Loucy (cell line): ENCODE data around the gene MEIS1.

Source experiments
- EZH2phosphoT487 ChIP-seq: fragments of 200-600 bp; IDR thresholded peaks from 2 replicates; pipeline ENCODE4 v1.6.1; 2018; ENCODE audit warnings: antibody characterized with exemption, mild to moderate bottlenecking, moderate library complexity, borderline replicate concordance
- TF ChIP-seq, protein P1 (sequence below): fragments of 200-600 bp; sonication (generic); conservative IDR thresholded peaks from 2 replicates; pipeline ENCODE4 v1.5.1; 2014; ENCODE audit warnings: mild to moderate bottlenecking, antibody characterized with exemption, low read length

GRCh38 chr2:66512626-66513025 lies 77.7 kb downstream of the MEIS1 start:
- TF ChIP-seq, protein P1, sequence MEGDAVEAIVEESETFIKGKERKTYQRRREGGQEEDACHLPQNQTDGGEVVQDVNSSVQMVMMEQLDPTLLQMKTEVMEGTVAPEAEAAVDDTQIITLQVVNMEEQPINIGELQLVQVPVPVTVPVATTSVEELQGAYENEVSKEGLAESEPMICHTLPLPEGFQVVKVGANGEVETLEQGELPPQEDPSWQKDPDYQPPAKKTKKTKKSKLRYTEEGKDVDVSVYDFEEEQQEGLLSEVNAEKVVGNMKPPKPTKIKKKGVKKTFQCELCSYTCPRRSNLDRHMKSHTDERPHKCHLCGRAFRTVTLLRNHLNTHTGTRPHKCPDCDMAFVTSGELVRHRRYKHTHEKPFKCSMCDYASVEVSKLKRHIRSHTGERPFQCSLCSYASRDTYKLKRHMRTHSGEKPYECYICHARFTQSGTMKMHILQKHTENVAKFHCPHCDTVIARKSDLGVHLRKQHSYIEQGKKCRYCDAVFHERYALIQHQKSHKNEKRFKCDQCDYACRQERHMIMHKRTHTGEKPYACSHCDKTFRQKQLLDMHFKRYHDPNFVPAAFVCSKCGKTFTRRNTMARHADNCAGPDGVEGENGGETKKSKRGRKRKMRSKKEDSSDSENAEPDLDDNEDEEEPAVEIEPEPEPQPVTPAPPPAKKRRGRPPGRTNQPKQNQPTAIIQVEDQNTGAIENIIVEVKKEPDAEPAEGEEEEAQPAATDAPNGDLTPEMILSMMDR = no peak
- no peak for TF ChIP-seq EZH2phosphoT487
